ENCODE measurements around the gene PDXDC1. TPM values are rescaled to one million over a fixed set of nuclear protein-coding genes. Genes with fewer than 3 reads are reported as not detected.
"Not testable (repeated sequence)": the region's sequence is repeated elsewhere in the genome, so short reads cannot be mapped to it uniquely, and the experiment has no call there.

PDXDC1 gene
- total and polyA plus RNA-seq, 9 of the 15 experiments (the other 6 are each of a cell fraction or from before 2014, with no cell fraction given), result 5.1 to 95.4 (median 45.8) TPM

DNA sequence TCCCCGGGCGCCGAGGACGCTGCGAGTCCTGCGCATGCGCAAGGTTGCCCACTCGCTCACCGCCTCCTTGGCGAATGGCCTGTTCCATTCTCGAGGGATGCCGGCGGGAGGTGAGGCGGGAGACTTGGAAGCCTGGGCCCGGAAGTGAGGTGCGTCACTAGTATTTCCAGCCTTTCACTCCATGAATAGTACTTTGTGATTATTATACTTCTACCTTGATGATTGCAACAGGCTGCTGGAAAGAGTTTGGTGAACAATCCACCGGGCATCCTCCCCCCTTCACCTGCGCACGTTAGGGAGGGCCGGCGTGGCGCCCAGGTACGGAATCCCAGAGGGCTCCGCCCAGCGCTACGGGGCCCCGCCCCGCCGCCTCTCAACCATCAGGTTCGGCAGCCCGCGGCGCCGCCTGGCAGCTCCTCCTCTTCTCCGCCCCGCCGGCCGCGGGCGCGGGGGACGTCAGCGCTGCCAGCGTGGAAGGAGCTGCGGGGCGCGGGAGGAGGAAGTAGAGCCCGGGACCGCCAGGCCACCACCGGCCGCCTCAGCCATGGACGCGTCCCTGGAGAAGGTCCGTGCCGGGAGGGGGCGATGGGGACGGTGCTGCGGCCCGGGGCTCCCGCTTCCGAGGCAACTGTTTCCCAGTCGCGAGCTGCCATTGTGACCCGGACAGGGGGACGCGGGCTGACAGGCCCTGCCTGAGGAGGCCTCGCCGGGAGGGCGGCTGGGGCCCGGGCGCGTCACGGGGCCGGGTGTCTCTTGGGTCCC lies at the start of gene PDXDC1 (continued):
- TF ChIP-seq, protein P1, sequence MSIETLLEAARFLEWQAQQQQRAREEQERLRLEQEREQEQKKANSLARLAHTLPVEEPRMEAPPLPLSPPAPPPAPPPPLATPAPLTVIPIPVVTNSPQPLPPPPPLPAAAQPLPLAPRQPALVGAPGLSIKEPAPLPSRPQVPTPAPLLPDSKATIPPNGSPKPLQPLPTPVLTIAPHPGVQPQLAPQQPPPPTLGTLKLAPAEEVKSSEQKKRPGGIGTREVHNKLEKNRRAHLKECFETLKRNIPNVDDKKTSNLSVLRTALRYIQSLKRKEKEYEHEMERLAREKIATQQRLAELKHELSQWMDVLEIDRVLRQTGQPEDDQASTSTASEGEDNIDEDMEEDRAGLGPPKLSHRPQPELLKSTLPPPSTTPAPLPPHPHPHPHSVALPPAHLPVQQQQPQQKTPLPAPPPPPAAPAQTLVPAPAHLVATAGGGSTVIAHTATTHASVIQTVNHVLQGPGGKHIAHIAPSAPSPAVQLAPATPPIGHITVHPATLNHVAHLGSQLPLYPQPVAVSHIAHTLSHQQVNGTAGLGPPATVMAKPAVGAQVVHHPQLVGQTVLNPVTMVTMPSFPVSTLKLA (conservative IDR thresholded peaks at IDR 0.05), result peak; percentile 78 to 90
- TF ChIP-seq SUPT5H (IDR thresholded peaks at IDR 0.05) (peak; percentile 85), EGR1 (conservative IDR thresholded peaks at IDR 0.05) (peak; percentile 38), KDM2B (CRISPR knock-in tag; IDR thresholded peaks at IDR 0.05) (peak; percentile 94), LCOR (CRISPR knock-in tag; IDR thresholded peaks at IDR 0.05) (peak; percentile 60; the same call in 1 of the 2 replicates), POLR2AphosphoS5 (IDR thresholded peaks at IDR 0.05; ENCODE audit: control insufficient read depth, insufficient read depth, low read depth, low read length) (peak; percentile 70), MAZ (CRISPR knock-in tag; conservative IDR thresholded peaks at IDR 0.05 in 1 of 2, IDR thresholded peaks at IDR 0.05 in 1 of 2) (peak; percentile 93 to 95), HMGN3 (IDR thresholded peaks at IDR 0.05; ENCODE audit: borderline replicate concordance, extremely low read depth, insufficient read length, low read depth, low read length) (peak; percentile 11), HNRNPLL (IDR thresholded peaks at IDR 0.05; ENCODE audit: low read depth, low read length, poor library complexity, severe bottlenecking) (peak; percentile 83), CXXC5 (CRISPR knock-in tag; IDR thresholded peaks at IDR 0.05) (peak; percentile 96), EP400 (IDR thresholded peaks at IDR 0.05) (peak; percentile 91), ZNF224 (CRISPR knock-in tag; IDR thresholded peaks at IDR 0.05) (peak; percentile 72; the same call in 1 of the 2 replicates), GATAD2A (IDR thresholded peaks at IDR 0.05) (peak; percentile 87), GABPB1 (CRISPR knock-in tag; IDR thresholded peaks at IDR 0.05) (peak; percentile 66; the same call in 1 of the 2 replicates), MYC (IDR thresholded peaks at IDR 0.05; ENCODE audit: low read depth, low read length) (peak; percentile 77), SIN3B (IDR thresholded peaks at IDR 0.05; ENCODE audit: low read depth) (peak; percentile 63; the same call in 1 of the 2 replicates), TGIF2 (CRISPR knock-in tag; IDR thresholded peaks at IDR 0.05) (peak; percentile 92; the same call in 1 of the 2 replicates)
- TF ChIP-seq, protein P2, sequence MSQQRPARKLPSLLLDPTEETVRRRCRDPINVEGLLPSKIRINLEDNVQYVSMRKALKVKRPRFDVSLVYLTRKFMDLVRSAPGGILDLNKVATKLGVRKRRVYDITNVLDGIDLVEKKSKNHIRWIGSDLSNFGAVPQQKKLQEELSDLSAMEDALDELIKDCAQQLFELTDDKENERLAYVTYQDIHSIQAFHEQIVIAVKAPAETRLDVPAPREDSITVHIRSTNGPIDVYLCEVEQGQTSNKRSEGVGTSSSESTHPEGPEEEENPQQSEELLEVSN (IDR thresholded peaks at IDR 0.05; ENCODE audit: borderline replicate concordance in 1 of 2, extremely low read depth in 1 of 2, insufficient read depth in 1 of 2, insufficient read length in 1 of 2, low read depth in 1 of 2, low read length in 1 of 2, poor library complexity in 1 of 2, severe bottlenecking in 1 of 2), result peak in 1 of 2 experiments; percentile 51
- TF ChIP-seq, protein P3, sequence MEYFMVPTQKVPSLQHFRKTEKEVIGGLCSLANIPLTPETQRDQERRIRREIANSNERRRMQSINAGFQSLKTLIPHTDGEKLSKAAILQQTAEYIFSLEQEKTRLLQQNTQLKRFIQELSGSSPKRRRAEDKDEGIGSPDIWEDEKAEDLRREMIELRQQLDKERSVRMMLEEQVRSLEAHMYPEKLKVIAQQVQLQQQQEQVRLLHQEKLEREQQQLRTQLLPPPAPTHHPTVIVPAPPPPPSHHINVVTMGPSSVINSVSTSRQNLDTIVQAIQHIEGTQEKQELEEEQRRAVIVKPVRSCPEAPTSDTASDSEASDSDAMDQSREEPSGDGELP (CRISPR knock-in tag; IDR thresholded peaks at IDR 0.05; ENCODE audit: borderline replicate concordance), result peak; percentile 81
- TF ChIP-seq, protein P4, sequence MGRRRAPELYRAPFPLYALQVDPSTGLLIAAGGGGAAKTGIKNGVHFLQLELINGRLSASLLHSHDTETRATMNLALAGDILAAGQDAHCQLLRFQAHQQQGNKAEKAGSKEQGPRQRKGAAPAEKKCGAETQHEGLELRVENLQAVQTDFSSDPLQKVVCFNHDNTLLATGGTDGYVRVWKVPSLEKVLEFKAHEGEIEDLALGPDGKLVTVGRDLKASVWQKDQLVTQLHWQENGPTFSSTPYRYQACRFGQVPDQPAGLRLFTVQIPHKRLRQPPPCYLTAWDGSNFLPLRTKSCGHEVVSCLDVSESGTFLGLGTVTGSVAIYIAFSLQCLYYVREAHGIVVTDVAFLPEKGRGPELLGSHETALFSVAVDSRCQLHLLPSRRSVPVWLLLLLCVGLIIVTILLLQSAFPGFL (CRISPR knock-in tag; IDR thresholded peaks at IDR 0.05), result 0 out of 2 replicates have a peak, but pooled peaks have one; percentile 43
- TF ChIP-seq MYC (CRISPR knock-in tag; IDR thresholded peaks at IDR 0.05; ENCODE audit: borderline replicate concordance, low read depth), result not testable (repeated sequence)

Data from K562 (cell line).